Measurements from ENCODE around the gene LINC00632. TPM values are rescaled to one million over a fixed set of nuclear protein-coding genes. Genes with fewer than 3 reads are reported as not detected.

LINC00632 gene
- total and polyA plus RNA-seq, 4 donors, result 0.57 to 106 (median 56.5) TPM

GRCh38 chrX:140701480-140701879 lies 8.1 kb upstream of the LINC00632 start:
- Histone ChIP-seq H3K9me3 (ENCODE audit: control insufficient read depth in 4 of 4, insufficient read depth in 3 of 4, low read length in 3 of 4) (no peaks in the 10 kb centered on the region), H3K36me3 (ENCODE audit: control insufficient read depth in 4 of 4, insufficient read depth in 4 of 4, low read length in 4 of 4) (no peaks in the 10 kb centered on the region), H3K27ac (ENCODE audit: low read depth in 1 of 2, low read length in 1 of 2) (no peak overlapping the region), H3K4me3 (no peak overlapping the region), H3K4me1 (ENCODE audit: control insufficient read depth in 5 of 5, insufficient read depth in 5 of 5, low read length in 5 of 5) (no peaks in the 10 kb centered on the region), H3K9ac (ENCODE audit: insufficient read depth in 1 of 2, low read length in 2 of 2) (no peak overlapping the region), H3K27me3 (ENCODE audit: control insufficient read depth in 3 of 3, insufficient read depth in 3 of 3, low read length in 2 of 3) (no peaks in the 10 kb centered on the region)
- no peak for ATAC-seq (ENCODE audit: insufficient read depth, low FRiP score)
- 18 to 31% methylated on average over 9 of the region's 9 CpGs for WGBS, 2 donors
- peak; percentile 12 for TF ChIP-seq CTCF (IDR thresholded peaks at IDR 0.05; ENCODE audit: control extremely low read depth, extremely low read depth)
- DNase-seq, result peak in 2 of 3 donors; percentile 53 to 66

- peaks cover 0 to 13% (median 0%) of the 10 kb centered on the region in 5 donors for H3K4me1 ChIP-seq (ENCODE audit: control insufficient read depth in 5 of 5, insufficient read depth in 5 of 5, low read length in 5 of 5)
- peak; percentile 77 to 93 (median 89) for DNase-seq
- peaks cover 0 to 12% (median 6%) of the 10 kb centered on the region in 3 donors for H3K27me3 ChIP-seq (ENCODE audit: control insufficient read depth in 3 of 3, insufficient read depth in 3 of 3, low read length in 2 of 3)
- ATAC-seq (ENCODE audit: insufficient read depth, low FRiP score), result no peak
- H3K9me3 ChIP-seq (ENCODE audit: control insufficient read depth in 4 of 4, insufficient read depth in 3 of 4, low read length in 3 of 4), result no peaks in the 10 kb centered on the region
- no peak for TF ChIP-seq CTCF (IDR thresholded peaks at IDR 0.05; ENCODE audit: control extremely low read depth, extremely low read depth)
- H3K9ac ChIP-seq (ENCODE audit: insufficient read depth in 1 of 2, low read length in 2 of 2), result peak overlapping the region in 1 of 2 donors; percentile 63
- 56 to 63% methylated on average over 6 of the region's 6 CpGs for WGBS, 2 donors
- no peaks in the 10 kb centered on the region for H3K36me3 ChIP-seq (ENCODE audit: control insufficient read depth in 4 of 4, insufficient read depth in 4 of 4, low read length in 4 of 4)
- H3K4me3 ChIP-seq, result no peak overlapping the region
- no peak overlapping the region for H3K27ac ChIP-seq (ENCODE audit: low read depth in 1 of 2, low read length in 1 of 2)
Measured at GRCh38 chrX:140710710-140711109, 1.2 kb downstream of the LINC00632 start.

- H3K27me3 ChIP-seq (ENCODE audit: control insufficient read depth in 3 of 3, insufficient read depth in 3 of 3, low read length in 2 of 3), result peaks cover 0 to 12% (median 6%) of the 10 kb centered on the region in 3 donors
- no peak overlapping the region for H3K4me3 ChIP-seq
- H3K9ac ChIP-seq (ENCODE audit: insufficient read depth in 1 of 2, low read length in 2 of 2), result no peak overlapping the region
- 83 to 91% methylated on average over 4 of the region's 4 CpGs for WGBS, 2 donors
- no peak for TF ChIP-seq CTCF (IDR thresholded peaks at IDR 0.05; ENCODE audit: control extremely low read depth, extremely low read depth)
- H3K9me3 ChIP-seq (ENCODE audit: control insufficient read depth in 4 of 4, insufficient read depth in 3 of 4, low read length in 3 of 4), result no peaks in the 10 kb centered on the region
- no peaks in the 10 kb centered on the region for H3K36me3 ChIP-seq (ENCODE audit: control insufficient read depth in 4 of 4, insufficient read depth in 4 of 4, low read length in 4 of 4)
- DNase-seq (peak in 1 of 3 donors; percentile 14), ATAC-seq (ENCODE audit: insufficient read depth, low FRiP score) (no peak)
- no peak overlapping the region for H3K27ac ChIP-seq (ENCODE audit: low read depth in 1 of 2, low read length in 1 of 2)
- peaks cover 0 to 13% (median 0%) of the 10 kb centered on the region in 5 donors for H3K4me1 ChIP-seq (ENCODE audit: control insufficient read depth in 5 of 5, insufficient read depth in 5 of 5, low read length in 5 of 5)
Measured at GRCh38 chrX:140711894-140712293, 2.3 kb downstream of the LINC00632 start.

Data from lung (tissue), 12 donors.